ENCODE data around the gene FABP7.

The FABP7 gene

DNA sequence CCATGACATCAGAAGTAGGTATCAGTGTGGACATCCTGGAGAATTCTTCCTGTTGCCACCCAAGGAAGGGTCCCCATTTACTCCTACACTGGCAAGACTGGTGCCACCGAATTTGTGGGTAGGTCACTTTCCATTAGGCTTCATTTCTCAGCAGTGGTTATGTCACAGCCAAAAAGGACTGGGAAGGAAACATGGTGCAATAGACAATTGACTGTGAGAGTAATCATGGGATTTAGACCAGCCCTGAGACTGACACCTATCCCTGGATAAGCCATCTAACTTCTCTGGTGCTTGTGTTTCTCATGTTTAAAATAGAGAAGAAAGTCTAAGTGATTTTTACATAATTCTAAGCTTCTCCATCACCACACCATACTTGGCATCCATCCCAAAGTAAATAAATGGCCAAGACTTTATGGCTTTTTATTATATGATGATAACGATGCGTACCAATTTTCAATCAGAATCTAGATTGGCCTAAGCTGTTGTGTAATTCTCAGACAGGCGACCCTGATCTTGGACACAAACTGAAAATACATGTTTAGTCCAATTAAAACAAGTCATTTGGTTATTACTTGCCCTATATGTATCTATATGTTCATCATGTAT lies 19.7 kb downstream of the FABP7 start:
- no peak for DNase-seq (ENCODE audit: low spot score)

DNA sequence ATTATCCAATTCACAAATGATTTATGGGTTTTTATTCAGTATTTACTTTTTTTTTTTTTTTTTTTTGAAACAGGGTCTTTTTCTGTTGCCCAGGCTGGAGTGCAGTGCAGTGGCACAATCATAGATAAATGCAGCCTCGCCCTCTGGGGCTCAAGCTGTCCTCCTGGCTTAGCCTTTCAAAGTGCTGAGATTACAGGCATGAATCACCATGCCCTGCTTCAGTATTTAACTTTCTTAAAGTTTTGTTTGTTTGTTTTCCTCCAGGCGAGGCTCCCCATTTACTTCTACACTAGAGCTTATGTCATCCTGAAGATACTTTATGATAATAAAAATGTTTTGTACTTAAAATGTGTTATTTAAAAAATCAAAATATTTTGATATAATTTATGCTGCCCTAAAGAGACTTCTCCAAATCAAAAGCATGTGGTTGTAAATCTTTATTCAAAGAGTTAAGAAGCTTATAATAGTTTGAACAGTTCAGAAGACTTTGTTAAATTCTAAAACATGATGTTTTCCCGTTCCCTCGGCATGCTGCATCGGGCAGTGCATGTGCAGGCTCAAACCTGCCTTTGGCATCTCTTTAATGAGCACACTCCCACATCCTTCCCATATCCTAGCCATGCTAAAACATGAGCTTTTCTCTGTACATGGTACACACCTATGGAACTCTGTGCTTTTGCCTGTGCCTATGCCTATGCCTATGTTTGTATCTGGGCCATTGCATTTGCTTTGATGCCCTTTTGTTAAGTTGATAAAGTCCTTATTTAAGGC lies 20.6 kb downstream of the FABP7 start:
- no peak for DNase-seq (ENCODE audit: low spot score)

DNA sequence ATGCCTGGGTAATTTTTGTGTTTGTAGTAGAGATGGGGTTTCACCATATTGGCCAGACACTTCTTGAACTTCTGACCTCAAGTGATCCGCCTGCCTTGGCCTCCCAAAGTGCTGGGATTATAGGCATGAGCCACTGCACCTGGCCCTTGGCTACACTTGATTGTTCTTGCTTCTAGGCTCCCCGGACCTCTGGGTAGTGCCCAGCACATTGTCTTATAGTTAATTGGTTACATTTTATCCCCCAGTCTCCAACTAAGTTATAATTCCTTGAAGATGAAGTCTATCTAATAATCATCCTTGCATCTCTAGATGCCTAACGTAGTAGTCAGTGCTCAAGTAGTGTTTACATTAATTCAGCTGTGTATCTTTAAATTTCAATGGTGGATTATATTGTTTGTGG lies 21.4 kb downstream of the FABP7 start:
- no peak for DNase-seq (ENCODE audit: low spot score)

DNA sequence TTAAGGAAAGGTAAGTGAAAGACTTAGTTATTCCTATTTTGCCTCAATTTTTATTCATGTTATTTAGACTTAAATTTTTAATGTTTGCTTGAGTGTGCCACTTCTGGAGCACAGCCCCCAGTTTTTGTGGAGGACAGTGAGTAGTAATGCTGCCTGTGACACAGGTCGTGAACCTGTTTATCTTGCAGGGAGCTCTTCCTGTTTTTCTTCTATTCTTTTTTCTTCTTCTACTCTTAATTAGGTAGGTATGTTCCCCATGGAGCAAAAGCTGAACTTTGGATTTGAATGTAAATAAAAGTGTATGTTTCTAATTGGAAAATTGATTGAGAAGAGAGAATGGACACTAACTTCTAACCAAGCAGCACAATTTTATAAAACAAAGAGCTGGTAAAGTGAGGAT lies 21.9 kb downstream of the FABP7 start:
- no peak for DNase-seq (ENCODE audit: low spot score)

DNA sequence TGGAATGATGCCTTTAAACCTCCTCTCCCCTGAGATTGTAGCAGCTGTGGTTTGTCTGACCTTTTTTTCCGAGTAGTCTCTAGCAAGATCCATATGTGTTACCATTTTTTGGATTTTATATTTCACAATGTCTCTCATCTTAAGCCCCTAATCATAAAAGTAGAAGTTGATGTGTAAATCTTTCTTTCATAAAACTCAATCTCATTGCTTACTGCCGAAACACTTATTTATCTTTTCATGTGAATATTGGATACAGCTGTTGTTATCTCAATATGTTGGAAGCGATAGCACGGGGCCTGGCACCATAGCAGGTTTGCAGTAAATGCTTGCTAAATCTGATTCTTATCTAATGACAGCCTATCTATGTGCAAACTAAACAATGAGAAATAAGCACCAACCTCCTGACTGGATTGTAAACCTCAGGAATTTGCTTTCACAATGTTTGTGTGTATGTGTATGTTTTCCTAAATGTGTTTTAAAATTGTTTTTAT lies 23.7 kb downstream of the FABP7 start:
- no peak for DNase-seq (ENCODE audit: low spot score)

DNA sequence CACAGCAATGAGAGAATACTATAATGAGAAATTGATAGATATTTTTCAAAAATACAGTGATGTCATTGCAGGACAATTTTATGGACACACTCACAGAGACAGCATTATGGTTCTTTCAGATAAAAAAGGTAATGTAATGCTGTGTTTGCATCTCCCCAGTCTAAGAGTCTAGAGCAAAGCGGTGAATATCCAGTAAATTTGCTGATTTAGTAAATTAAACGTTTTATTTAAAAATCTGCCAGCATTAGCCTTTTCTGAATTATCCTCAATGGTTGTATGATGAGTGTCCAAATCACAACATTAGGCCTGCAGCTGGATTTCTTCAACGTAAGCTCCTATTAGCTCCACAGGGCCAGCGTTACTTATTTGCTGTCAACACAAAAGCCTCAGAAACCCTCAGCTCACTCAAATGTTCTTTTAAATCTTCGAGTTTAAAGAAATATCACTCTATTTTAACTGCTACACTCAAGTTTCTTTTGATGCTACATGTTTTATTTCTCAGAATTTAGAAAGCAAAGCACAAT lies 25.5 kb downstream of the FABP7 start:
- DNase-seq (ENCODE audit: low spot score) = no peak

DNA sequence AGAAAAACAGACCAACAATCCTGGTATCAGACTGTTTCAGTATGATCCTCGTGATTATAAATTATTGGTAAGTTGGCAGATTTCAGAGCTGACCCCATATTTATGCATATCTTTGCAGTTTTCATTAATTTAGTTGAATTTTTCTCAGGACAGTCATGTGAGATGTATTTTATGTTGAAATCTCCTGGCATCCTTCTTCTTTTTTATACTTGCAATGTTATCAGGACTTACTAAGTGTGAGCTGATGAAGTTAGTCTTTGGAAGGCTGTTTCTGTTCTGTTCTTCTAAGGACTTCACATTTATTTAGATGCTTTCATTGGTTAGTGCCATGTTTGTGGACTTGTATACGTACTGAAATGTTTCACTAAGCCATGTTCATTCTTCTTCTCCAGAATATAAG lies 26.8 kb downstream of the FABP7 start:
- DNase-seq (ENCODE audit: low spot score) = no peak

DNA sequence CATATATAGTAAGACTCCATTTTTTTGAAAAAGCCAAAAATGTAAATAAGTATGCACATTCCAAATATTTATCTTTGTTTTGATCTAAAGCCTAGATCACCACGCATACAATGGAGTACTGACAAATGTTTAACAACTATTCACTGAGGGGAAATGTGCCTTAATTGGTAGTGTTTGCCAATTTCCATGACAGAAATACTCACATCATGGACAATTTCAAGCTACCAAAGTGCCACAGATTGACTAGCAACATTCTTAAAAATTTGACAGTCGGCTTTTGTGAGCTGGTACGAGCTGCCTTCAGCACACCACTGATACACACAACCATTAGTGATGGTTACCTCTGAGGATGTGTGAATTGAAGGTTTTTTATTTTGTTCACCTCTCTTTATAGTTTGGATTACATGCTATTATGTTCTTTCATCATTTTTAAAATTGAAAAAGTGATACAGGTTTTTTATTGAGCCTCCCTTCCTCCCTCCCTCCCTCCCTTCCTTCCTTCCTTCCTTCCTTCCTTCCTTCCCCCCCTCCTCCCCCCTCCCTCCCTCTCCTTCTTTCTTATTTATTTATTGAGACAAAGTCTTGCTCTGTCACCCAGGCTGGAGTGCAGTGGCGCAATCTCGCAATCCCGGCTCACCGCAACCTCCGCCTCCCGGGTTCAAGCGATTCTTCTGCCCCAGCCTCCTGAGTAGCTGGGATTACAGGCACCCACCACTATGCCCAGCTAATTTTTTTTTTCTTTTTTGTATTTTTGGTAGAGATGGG lies 28.8 kb downstream of the FABP7 start:
- DNase-seq (ENCODE audit: low spot score) = no peak

DNA sequence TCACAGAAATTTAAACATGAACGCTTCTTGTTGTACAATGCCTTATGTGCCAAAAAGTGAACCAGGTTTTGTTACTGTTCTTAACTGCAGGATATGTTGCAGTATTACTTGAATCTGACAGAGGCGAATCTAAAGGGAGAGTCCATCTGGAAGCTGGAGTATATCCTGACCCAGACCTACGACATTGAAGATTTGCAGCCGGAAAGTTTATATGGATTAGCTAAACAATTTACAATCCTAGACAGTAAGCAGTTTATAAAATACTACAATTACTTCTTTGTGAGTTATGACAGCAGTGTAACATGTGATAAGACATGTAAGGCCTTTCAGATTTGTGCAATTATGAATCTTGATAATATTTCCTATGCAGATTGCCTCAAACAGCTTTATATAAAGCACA lies 29.5 kb downstream of the FABP7 start:
- no peak for DNase-seq (ENCODE audit: low spot score)

DNA sequence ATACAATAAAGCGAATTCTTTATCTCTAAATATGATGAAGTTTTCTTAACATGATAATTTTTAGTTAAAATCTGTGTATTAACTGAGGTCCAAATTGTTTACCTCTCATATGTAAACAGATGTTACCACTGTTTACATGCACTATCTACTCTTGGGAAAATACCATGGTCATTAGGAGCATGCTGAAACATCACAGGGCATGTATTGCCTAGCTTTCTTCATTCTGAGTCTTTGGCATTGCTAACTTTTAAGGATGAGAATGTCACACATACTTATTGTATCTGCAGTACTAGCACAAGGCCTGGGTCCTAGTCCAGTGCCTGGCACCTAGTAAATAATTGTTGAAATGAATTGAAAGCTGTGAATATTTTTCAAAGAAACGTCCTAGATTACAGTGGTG lies 30.2 kb downstream of the FABP7 start:
- no peak for DNase-seq (ENCODE audit: low spot score)

DNA sequence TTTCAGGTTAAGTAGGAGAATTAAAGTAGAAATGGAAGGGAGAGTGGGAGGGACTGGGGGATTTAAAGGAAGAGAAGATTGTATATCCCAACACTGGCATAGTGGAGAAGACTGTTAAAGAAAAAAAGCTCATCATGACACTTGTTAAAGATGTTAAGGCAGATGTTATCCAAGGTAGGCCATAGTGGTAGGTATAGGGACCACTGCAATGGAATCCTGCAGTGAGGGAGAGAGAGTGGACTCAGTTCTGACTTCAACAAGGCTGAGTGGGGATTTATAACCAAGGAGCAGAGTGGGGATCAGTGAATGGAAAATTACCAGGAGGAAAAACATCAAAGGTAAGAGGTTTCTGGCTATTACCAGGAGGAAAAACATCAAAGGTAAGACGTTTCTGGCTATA lies 30.7 kb downstream of the FABP7 start:
- no peak for DNase-seq (ENCODE audit: low spot score)

DNA sequence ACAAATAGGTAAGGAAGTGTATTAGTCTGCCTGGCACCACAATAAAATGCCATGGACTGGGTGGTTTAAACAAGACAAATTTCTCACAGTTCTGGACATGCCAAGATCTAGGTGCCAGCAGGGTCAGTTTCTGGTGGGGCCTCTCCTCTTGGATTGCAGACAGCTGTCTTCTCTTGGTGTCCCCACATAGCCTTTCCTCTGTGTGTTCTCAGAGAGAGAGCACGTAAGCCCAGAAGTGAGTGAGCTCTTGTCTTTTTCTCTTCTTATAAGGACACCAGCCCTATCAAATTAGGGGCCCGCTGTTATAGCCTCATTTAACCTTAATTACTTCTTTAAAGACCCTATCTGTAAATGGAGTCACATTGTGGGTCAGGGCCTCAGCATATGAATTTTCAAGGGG lies 37.8 kb downstream of the FABP7 start:
- DNase-seq (ENCODE audit: low spot score) = no peak

DNA sequence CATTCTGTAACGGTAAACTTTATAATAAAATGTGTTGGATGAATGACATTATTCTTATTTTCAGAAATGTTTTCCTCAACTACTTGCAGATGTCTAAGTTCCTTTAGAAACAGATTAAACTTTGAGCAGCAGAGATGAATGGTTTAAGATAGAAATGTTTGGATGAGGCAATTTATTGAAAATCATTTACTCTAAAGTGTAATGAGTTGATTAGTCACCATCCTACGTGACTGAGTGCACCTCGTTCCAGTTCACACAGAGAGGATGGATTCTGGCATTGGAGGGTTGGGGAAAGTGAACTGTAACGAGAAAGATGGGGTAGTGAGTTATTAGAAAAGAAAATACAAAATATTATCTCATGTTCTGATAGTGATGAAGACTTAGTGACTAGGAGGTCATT lies 38.2 kb downstream of the FABP7 start:
- DNase-seq (ENCODE audit: low spot score) = no peak

DNA sequence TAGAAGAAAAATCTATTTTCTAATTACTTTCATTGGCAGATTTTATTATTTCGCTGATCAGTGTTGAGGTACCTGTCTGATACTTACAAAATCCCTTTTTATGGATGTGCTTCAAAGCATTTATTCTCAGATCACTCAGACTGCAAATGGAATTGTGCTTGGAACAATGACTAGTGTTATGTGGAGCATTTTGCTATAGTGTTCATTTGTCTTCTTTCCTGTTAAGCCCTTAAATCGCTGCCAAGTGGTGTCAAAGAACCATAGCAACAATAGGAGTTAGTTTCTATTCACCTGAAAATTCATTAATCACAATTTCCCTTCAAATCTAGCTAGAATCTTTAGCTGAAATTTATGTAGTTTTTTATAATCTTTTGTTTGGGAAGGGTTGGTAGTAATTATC lies 39.4 kb downstream of the FABP7 start:
- DNase-seq (ENCODE audit: low spot score) = no peak

DNA sequence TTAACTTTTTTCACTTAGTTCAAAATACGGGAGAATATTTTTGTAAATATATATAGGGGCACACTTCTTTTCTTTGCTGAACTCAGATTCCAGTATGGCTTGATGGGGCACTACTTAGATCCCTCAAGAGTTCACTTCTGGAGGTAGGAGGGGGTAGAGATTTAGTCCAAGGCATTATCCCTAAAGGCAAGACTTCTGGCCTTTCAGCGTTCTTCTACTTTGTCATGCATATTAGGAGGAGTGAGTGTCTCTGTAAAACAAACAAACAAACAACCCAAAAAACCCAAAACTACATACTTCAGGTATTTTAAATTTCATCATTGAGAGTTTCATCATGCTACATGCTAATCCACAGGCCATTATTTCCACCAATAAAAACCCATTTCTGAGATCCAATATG lies 41.6 kb downstream of the FABP7 start:
- DNase-seq (ENCODE audit: low spot score) = no peak

DNA sequence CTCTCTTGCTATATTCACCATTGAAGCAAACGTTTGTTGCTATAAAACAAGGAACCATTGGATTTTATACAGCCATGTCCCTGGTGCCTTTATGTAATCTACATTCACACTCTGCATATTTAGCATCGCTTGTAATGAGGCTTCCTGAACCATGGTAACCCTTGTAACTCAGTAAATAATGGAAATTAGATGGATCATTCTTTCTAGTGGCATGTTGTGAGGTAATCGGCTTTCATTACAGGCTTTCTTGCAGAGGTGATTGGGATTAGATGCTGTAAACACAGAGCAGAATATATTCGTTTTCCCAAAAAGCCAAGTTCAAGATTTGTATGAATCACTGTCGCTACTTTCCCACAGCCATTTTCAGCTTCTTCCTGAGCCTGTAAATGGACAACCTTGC lies 45.6 kb downstream of the FABP7 start:
- no peak for DNase-seq (ENCODE audit: low spot score)

DNA sequence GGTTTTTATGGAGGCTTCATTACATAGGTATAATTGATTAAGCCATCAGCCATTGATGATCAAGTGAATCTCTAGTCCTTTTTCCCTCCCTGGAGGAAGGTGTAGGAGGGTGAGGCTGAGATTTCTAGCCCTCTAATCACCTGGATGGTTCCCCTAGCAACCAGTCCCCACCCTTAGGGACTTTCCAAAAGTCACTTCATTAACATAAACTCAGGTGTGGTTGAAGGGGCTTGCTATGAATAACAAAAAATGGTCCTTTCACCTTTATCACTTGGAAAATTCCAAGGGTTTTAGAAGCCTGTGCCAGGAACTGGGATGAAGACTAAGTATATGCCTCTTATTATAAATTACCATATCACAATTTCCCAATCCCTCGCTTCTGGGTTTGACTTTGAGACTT lies 49.9 kb downstream of the FABP7 start:
- no peak for DNase-seq (ENCODE audit: low spot score)

DNA sequence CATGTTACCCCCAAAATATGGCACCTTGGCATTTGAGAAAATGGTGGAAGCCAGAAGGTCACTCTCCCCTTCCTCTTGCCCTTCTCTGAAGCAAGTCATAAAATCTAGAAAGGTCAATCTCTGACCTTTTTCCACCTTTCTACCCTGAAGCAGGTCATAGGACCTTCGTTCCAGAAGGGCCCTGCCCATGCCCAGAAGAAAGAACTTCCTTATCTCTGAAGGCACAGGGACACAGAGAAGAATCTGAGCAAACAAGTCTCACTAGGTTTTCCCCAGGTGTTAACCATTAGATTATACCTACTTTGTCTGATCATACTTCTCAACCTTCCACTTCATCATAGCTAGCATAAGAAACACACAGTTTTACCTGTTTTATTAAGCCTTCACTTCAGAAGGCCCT lies 52.0 kb downstream of the FABP7 start:
- no peak for DNase-seq (ENCODE audit: low spot score)

DNA sequence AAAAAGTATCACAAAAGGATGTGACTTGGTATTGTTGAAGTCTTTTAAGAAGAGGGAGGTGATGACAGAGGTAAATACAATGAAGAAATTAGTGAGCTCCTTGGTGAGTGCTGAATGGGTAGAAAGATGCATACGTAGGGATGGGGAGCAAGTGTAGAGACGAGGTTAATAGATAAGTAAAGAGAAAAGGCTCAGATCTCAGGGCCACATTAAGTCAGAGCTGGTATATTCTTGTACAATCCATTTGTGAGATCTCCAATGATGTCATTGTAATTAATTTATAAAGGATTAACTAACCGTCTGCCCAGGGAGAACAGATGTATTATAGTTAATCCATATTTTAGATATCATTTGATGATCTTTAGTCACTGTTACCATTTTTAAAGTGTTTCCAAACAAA lies 52.9 kb downstream of the FABP7 start:
- no peak for DNase-seq (ENCODE audit: low spot score)

DNA sequence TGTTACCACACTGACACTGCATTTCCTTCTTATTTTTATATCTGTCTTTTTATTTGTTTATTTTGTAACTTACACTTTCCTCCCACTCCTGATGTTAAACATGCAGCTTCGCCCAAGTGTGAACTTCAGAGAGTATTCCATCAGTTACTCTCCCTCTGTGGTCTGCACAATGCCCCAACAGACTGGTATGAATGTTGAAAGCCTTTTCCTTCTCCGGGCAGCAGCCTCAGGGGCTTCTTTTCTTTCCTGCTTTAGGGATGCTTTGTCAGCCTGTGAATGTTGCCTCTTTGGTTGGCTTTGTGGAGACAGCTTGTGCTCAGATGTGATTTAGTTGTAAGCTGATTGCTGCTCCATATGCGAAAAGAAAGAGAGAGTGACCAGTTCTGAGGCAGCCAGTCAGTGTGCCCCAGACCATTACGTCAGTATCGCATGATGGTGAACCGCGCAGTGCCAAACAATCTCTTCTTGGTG lies 53.5 kb downstream of the FABP7 start:
- no peak for DNase-seq (ENCODE audit: low spot score)

Data from CD4-positive, alpha-beta T cell treated with Interleukin-6 at 100 ng/mL for 8 hours (primary cell).